GM12872 (cell line): ENCODE results near the gene TSSK6.

Experiments used
- CTCF ChIP-seq: IDR thresholded peaks from 3 replicates; pipeline ENCODE4 v1.5.1; 2011; ENCODE audit warnings: low read depth, mild to moderate bottlenecking, low read length, moderate library complexity; ENCODE audit not compliant: insufficient read depth

TSSK6 gene

GRCh38 chr19:19514215-19514657, 1.1 kb downstream of the TSSK6 start:
- no peak for TF ChIP-seq CTCF

GRCh38 chr19:19513682-19514081, 1.7 kb downstream of the TSSK6 start:
- no peak for TF ChIP-seq CTCF

- no peak for TF ChIP-seq CTCF
Observed at GRCh38 chr19:19510432-19510831, 4.9 kb downstream of the TSSK6 start.

- no peak for TF ChIP-seq CTCF
Observed at GRCh38 chr19:19508217-19508616, 7.1 kb downstream of the TSSK6 start.

GRCh38 chr19:19507354-19507753, 8.0 kb downstream of the TSSK6 start:
- TF ChIP-seq CTCF = no peak

- no peak for TF ChIP-seq CTCF
Observed at GRCh38 chr19:19506592-19506991, 8.8 kb downstream of the TSSK6 start.

GRCh38 chr19:19505669-19506326, 9.6 kb downstream of the TSSK6 start:
- no peak for TF ChIP-seq CTCF
